ENCODE data around the gene CHFR. TPM values are rescaled to one million over a fixed set of nuclear protein-coding genes. Genes with fewer than 3 reads are reported as not detected.

The CHFR gene
- total RNA-seq, 2 experiments from 2014 or later: 93.6 to 96.1 TPM

DNA sequence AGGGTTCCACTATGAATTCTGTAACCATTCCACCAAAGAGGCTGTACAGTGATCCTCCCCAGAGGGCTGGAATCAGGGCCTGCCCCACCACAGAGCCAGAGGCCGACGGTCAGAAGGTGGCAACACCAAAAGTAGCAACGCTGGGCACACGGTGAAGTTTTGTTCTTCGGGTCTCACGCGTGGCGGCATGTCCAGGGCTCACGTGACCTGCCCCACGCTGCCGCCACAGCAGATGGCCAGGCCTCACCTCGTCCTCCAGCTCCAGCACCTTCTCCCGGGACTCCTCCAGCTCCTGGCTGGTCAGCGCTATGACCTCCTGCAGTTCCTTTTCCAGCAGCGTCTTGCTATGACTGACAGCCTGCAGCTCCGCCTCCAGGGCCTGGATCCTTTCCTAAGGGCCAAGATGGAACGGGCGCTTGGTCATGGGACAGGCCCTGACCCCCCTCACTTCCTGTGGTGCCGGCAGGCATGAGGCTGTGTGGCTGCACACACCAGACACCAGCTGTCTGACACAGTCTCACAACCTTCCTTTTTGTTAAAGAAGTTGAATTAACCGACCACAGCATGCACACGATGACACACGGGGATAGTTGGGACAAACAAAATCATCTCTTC is 103.4 kb downstream of the CHFR start:
- H3K9me3 Mint-ChIP-seq: no peaks in the 10 kb centered on the region
- ATAC-seq (ENCODE audit: low read depth) (no peak), DNase-seq (no peak)
- POLR2A ChIA-PET: no interaction called here
- H3K27me3 Mint-ChIP-seq: no peaks in the 10 kb centered on the region
- peaks cover 5% of the 10 kb centered on the region for H3K4me1 Mint-ChIP-seq
- H3K36me3 Mint-ChIP-seq: peaks cover 36% of the 10 kb centered on the region
- H3K4me3 Mint-ChIP-seq: no peak overlapping the region
- no peak overlapping the region for H3K27ac Mint-ChIP-seq

Other genes starting within 250 kb of the CHFR start
- gene POLE, start 200.3 kb downstream of the CHFR start, total RNA-seq: 100 to 1,000 TPM; 168 TPM
- 10 to 100 TPM; 26.6 to 29.2 TPM for gene PXMP2, start 200.0 kb downstream of the CHFR start, total RNA-seq
- gene PGAM5, start 176.8 kb downstream of the CHFR start, total RNA-seq: 10 to 100 TPM; 34.3 to 41.8 TPM
- gene ANKLE2, start 125.8 kb downstream of the CHFR start, total RNA-seq: 10 to 100 TPM; 90.3 to 92.9 TPM
- gene GOLGA3, start 58.7 kb downstream of the CHFR start, total RNA-seq: 10 to 100 TPM; 63.8 to 64.7 TPM
- gene ZNF605, start 68.7 kb upstream of the CHFR start, total RNA-seq: 10 to 100 TPM; 12.3 to 13.6 TPM
- gene ZNF26, start 98.8 kb upstream of the CHFR start, total RNA-seq: 10 to 100 TPM; 22.5 to 25.5 TPM
- 10 to 100 TPM; 36.2 to 40.8 TPM for gene ZNF84, start 149.9 kb upstream of the CHFR start, total RNA-seq
- 10 to 100 TPM; 18.2 to 19.8 TPM for gene ZNF140, start 193.3 kb upstream of the CHFR start, total RNA-seq
- gene ZNF891, start 242.7 kb upstream of the CHFR start, total RNA-seq: 1 to 10 TPM; 3.9 to 4.0 TPM
- gene ZNF10, start 243.0 kb upstream of the CHFR start, total RNA-seq: 10 to 100 TPM; 10.8 to 15.4 TPM

Data from activated naive CD8-positive, alpha-beta T cell treated with anti-CD3 and anti-CD28 coated beads, Interleukin-2, amount 10 ng/mL, durations not matched to agents 7 days and 5 days (primary cell).